Measurements from ENCODE around the gene SKAP1.

DNA sequence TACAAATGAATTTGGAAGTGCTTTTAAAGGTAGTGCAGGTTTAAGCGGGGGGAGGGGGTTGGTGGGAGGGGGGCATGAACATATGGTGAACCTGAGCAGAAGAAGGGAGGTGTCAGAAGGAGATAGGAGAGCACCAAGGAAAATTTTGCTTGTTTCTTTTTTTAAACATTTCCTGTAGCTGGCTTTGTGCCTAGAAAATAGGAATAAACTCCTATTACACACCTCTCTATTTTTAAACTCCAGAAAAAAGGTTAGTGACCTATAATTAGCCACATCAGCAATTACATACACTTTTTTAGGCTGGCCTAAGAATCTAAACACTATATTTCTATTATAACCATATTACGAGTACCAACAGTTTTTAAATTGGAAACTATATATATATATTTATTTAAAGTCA is 159.1 kb downstream of the SKAP1 start:
- TF ChIP-seq, protein P1, sequence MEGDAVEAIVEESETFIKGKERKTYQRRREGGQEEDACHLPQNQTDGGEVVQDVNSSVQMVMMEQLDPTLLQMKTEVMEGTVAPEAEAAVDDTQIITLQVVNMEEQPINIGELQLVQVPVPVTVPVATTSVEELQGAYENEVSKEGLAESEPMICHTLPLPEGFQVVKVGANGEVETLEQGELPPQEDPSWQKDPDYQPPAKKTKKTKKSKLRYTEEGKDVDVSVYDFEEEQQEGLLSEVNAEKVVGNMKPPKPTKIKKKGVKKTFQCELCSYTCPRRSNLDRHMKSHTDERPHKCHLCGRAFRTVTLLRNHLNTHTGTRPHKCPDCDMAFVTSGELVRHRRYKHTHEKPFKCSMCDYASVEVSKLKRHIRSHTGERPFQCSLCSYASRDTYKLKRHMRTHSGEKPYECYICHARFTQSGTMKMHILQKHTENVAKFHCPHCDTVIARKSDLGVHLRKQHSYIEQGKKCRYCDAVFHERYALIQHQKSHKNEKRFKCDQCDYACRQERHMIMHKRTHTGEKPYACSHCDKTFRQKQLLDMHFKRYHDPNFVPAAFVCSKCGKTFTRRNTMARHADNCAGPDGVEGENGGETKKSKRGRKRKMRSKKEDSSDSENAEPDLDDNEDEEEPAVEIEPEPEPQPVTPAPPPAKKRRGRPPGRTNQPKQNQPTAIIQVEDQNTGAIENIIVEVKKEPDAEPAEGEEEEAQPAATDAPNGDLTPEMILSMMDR (IDR thresholded peaks at IDR 0.05; ENCODE audit: insufficient read depth, low read length) = no peak
- TF ChIP-seq, protein P2, sequence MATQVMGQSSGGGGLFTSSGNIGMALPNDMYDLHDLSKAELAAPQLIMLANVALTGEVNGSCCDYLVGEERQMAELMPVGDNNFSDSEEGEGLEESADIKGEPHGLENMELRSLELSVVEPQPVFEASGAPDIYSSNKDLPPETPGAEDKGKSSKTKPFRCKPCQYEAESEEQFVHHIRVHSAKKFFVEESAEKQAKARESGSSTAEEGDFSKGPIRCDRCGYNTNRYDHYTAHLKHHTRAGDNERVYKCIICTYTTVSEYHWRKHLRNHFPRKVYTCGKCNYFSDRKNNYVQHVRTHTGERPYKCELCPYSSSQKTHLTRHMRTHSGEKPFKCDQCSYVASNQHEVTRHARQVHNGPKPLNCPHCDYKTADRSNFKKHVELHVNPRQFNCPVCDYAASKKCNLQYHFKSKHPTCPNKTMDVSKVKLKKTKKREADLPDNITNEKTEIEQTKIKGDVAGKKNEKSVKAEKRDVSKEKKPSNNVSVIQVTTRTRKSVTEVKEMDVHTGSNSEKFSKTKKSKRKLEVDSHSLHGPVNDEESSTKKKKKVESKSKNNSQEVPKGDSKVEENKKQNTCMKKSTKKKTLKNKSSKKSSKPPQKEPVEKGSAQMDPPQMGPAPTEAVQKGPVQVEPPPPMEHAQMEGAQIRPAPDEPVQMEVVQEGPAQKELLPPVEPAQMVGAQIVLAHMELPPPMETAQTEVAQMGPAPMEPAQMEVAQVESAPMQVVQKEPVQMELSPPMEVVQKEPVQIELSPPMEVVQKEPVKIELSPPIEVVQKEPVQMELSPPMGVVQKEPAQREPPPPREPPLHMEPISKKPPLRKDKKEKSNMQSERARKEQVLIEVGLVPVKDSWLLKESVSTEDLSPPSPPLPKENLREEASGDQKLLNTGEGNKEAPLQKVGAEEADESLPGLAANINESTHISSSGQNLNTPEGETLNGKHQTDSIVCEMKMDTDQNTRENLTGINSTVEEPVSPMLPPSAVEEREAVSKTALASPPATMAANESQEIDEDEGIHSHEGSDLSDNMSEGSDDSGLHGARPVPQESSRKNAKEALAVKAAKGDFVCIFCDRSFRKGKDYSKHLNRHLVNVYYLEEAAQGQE (IDR thresholded peaks at IDR 0.05; ENCODE audit: insufficient replicate concordance, low read depth) = no peak
- TF ChIP-seq GABPA (IDR thresholded peaks at IDR 0.05; ENCODE audit: low read depth) = no peak

All from HL-60 (cell line).